A549 (cell line): Measurements from ENCODE around the gene ABHD12.

Source experiments
- EHMT2 ChIP-seq: fragments of 200-600 bp; sonication (generic); IDR thresholded peaks from 2 replicates; pipeline ENCODE4 v1.6.1; 2016; ENCODE audit warnings: antibody characterized with exemption, low read depth, mild to moderate bottlenecking, moderate library complexity
- JUN ChIP-seq, 2 experiments: fragments of >200 bp; sonication (Bioruptor Twin); formaldehyde crosslinking; IDR thresholded peaks; 2 replicates in 1 of 2; 3 replicates in 1 of 2; pipeline ENCODE4 v1.6.1; 2016 to 2017
- POLR2A ChIP-seq: IDR thresholded peaks from 2 replicates; pipeline ENCODE4 v1.6.1; 2012; ENCODE audit warnings: mild to moderate bottlenecking, low read length
- RCOR1 ChIP-seq: fragments of 150-350 bp; IDR thresholded peaks from 2 replicates; pipeline ENCODE4 v1.6.1; 2014; ENCODE audit warnings: antibody characterized with exemption, low read length, low read depth

DNA sequence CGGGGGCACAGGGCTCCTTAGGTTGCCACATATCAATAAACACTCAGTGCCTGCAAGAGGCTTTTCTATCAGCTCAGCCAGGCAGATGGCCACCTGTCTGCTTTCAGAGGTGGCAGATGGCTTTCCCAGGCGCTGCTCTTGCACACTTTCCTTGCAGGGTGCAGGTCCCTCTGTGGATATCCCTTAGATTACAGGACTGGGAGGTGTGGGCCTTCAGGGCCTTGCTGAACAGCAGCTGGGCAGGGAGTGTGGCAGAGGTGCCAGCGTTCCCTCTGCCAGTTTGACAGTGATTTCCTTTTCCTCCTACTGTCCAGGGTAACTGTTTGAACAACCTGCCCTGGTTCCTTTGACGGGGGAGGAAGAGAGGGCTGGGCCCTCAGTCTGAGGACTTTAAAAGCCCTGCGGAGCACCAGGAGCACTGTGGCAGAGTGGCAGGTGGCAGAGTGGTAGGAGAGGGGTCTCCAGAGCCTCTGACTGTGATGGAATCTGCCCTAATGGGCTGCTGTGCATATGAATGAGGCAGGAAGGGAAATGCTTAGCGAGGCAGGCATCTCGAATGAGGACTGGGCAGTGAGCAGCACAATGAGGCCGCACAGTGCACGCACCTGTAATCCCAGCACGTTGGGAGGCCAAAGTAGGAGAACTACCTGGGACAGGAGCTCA lies 34.2 kb downstream of the ABHD12 start:
- TF ChIP-seq JUN (IDR thresholded peaks at IDR 0.05) = no peak
- TF ChIP-seq RCOR1 = no peak
- no peak for TF ChIP-seq EHMT2
- no peak for TF ChIP-seq POLR2A
